ENCODE measurements around the gene COPA. TPM values are rescaled to one million over a fixed set of nuclear protein-coding genes. Genes with fewer than 3 reads are reported as not detected.

Gene COPA
- total RNA-seq, 1 experiment from 2014 or later: 141 TPM

GRCh38 chr1:160363951-160364735, 21.1 kb upstream of the COPA start:
- ChIA-PET CTCF (interaction anchor here (0.6 kb wide), 1 partner anchor 294 kb away, joined by 5 read pairs; no protein-coding TSS in a partner anchor), POLR2A (ENCODE audit: unreplicated experiment) (no interaction called here)
- no peaks in the 10 kb centered on the region for H3K4me1 ChIP-seq (ENCODE audit: insufficient read depth, low read length)
- H3K9ac ChIP-seq (ENCODE audit: low read length): no peak overlapping the region
- no peak overlapping the region for H3K4me2 ChIP-seq (ENCODE audit: low read length)
- no peaks in the 10 kb centered on the region for H3F3A ChIP-seq (ENCODE audit: low read length, unreplicated experiment)
- H3K79me2 ChIP-seq (ENCODE audit: low read length): no peaks in the 10 kb centered on the region
- ATAC-seq (no peak), DNase-seq (no peak)
- intact Hi-C loops (cut with micrococcal nuclease): no loop called here
- H3K36me3 ChIP-seq (ENCODE audit: low read depth, low read length): peaks cover 10% of the 10 kb centered on the region; the same call in 1 of the 2 replicates
- no peaks in the 10 kb centered on the region for H3K9me3 ChIP-seq (ENCODE audit: low read length)
- no peaks in the 10 kb centered on the region for H3K9me2 ChIP-seq (replicated peaks; ENCODE audit: low read length)
- no peak overlapping the region for H3K27ac ChIP-seq (ENCODE audit: low read length)
- BruUV-seq (replicated peaks): no TSS peak
- TF ChIP-seq CTCF (conservative IDR thresholded peaks at IDR 0.05; ENCODE audit: low read depth, low read length) (no peak), EZH2 (IDR thresholded peaks at IDR 0.05; ENCODE audit: low read length, unreplicated experiment) (no peak), EZH2phosphoT487 (IDR thresholded peaks at IDR 0.05; ENCODE audit: borderline replicate concordance, low read length) (no peak)
- no peak overlapping the region for H2AFZ ChIP-seq (ENCODE audit: low read length)
- H3K4me3 ChIP-seq (ENCODE audit: low read length): no peak overlapping the region
- no peaks in the 10 kb centered on the region for H3K27me3 ChIP-seq (ENCODE audit: low read length)
- H4K20me1 ChIP-seq (ENCODE audit: low read length): no peaks in the 10 kb centered on the region

GRCh38 chr1:160363010-160363409, 20.0 kb upstream of the COPA start:
- BruUV-seq (replicated peaks): no TSS peak
- Histone ChIP-seq H3K36me3 (ENCODE audit: low read depth, low read length) (peaks cover 13% of the 10 kb centered on the region; the same call in 1 of the 2 replicates), H3K27ac (ENCODE audit: low read length) (no peak overlapping the region), H4K20me1 (ENCODE audit: low read length) (no peaks in the 10 kb centered on the region), H3K9me2 (replicated peaks; ENCODE audit: low read length) (no peaks in the 10 kb centered on the region), H3K9me3 (ENCODE audit: low read length) (no peaks in the 10 kb centered on the region), H2AFZ (ENCODE audit: low read length) (no peak overlapping the region), H3K79me2 (ENCODE audit: low read length) (no peaks in the 10 kb centered on the region), H3K9ac (ENCODE audit: low read length) (no peak overlapping the region), H3K4me2 (ENCODE audit: low read length) (no peak overlapping the region), H3F3A (ENCODE audit: low read length, unreplicated experiment) (no peaks in the 10 kb centered on the region), H3K4me1 (ENCODE audit: insufficient read depth, low read length) (no peaks in the 10 kb centered on the region), H3K4me3 (ENCODE audit: low read length) (no peak overlapping the region), H3K27me3 (ENCODE audit: low read length) (no peaks in the 10 kb centered on the region)
- TF ChIP-seq EZH2 (IDR thresholded peaks at IDR 0.05; ENCODE audit: low read length, unreplicated experiment) (no peak), EZH2phosphoT487 (IDR thresholded peaks at IDR 0.05; ENCODE audit: borderline replicate concordance, low read length) (no peak), CTCF (conservative IDR thresholded peaks at IDR 0.05; ENCODE audit: low read depth, low read length) (no peak)
- intact Hi-C loops (cut with micrococcal nuclease): no loop called here
- DNase-seq: no peak
- CTCF ChIA-PET: interaction anchor here (0.8 kb wide), 1 partner anchor 12 kb away, joined by 3 read pairs; no protein-coding TSS in a partner anchor
- POLR2A ChIA-PET (ENCODE audit: unreplicated experiment): no interaction called here
- ATAC-seq: no peak
